Measurements from ENCODE around the gene AP1S3.
"Not testable (repeated sequence)": the region's sequence is repeated elsewhere in the genome, so short reads cannot be mapped to it uniquely, and the experiment has no call there.

The AP1S3 gene

DNA sequence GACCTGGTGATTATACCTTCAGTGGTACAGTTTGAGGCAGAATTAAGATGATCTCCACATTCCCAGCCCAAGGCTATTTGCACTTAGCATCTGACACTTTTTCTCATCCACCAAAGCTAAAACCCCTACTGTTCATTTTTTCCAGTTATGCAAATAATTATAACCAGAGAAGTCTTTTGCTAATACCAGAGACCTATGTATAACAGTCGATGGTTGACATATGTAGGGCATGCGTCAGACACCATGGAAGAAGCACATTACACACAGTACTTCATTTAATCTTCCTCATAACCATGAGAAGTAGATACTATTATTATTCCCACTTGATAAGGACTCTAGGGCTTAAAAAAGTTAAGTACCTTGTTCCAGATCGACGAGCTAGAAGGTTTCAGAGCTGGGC is 36.5 kb downstream of the AP1S3 start:
- no peak for DNase-seq (ENCODE audit: low read depth)

- peak; percentile 66 for DNase-seq (ENCODE audit: low read depth)
These were observed 39.3 kb downstream of the AP1S3 start for GRCh38 chr2:223797811-223798721.

DNA sequence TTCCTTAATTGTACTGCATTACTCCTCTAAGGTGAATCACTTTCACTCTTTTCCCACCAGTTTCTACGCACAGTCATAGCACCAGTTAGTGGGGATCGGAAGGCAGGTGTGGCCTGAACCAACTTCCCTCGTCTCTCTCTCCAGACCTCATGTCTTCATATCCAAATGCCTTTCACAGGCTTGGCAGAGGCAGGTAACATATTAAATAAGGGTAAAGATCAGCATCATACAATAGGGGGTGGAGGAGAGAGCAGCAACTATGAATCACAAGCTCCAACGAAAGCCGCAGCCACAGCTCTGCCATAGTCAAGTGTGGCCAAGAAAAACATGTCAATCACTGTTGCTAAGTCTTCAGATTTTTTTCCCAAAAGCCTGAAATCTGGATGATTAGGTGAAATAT is 40.3 kb downstream of the AP1S3 start:
- DNase-seq (ENCODE audit: low read depth), result peak; percentile 67

DNA sequence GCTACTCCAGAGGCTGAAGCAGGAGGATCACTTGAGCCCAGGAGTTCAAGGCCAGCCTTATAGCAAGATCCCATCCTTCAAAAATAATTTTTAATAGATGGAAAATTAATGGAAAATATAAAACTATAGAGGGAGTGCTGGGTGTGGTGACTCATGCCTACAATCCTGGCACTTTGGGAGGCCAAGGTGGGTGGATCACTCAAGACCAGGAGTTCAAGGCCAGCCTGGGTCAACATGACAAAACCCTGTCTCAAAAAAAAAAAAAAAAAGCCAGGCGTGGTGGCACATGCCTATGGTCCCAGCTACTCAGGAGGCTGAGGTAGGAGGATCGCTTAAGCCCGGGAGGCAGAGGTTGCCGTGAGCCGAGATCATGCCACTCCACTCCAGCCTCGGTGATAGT is 48.0 kb downstream of the AP1S3 start:
- no peak for DNase-seq (ENCODE audit: low read depth)

GRCh38 chr2:223788826-223789225 is 48.6 kb downstream of the AP1S3 start:
- no peak for DNase-seq (ENCODE audit: low read depth)

- not testable (repeated sequence) for DNase-seq (ENCODE audit: low read depth)
These were observed 49.3 kb downstream of the AP1S3 start for GRCh38 chr2:223788106-223788505.

GRCh38 chr2:223787358-223787757 is 50.0 kb downstream of the AP1S3 start:
- DNase-seq (ENCODE audit: low read depth), result no peak

- DNase-seq (ENCODE audit: low read depth), result no peak
These were observed 50.4 kb downstream of the AP1S3 start for GRCh38 chr2:223786943-223787342.

- DNase-seq (ENCODE audit: low read depth), result no peak
These were observed 51.1 kb downstream of the AP1S3 start for GRCh38 chr2:223786236-223786635.

GRCh38 chr2:223784221-223784772 is 53.1 kb downstream of the AP1S3 start:
- DNase-seq (ENCODE audit: low read depth), result no peak

- no peak for DNase-seq (ENCODE audit: low read depth)
These were observed 54.8 kb downstream of the AP1S3 start for GRCh38 chr2:223782629-223783028.

- no peak for DNase-seq (ENCODE audit: low read depth)
These were observed 55.8 kb downstream of the AP1S3 start for GRCh38 chr2:223781560-223781959.

DNA sequence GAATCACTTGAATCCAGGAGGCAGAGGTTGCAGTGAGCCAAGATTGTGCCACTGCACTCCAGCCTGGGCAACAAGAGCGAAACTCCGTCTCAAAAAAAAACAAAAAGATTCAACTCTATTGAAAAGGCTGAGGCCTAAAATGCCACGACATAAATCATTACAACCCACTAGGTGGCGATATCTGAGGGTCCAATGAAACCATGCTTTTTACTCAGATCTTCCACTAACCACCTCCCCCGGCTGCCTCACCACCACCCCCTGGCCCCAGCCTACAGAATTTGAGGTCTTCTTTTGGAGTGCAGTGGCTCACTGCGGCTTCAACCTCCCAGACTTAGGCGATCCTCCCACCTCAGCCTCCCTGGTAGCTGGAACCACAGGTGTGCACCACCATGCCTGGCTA is 57.5 kb downstream of the AP1S3 start:
- DNase-seq (ENCODE audit: low read depth), result peak; percentile 44

DNA sequence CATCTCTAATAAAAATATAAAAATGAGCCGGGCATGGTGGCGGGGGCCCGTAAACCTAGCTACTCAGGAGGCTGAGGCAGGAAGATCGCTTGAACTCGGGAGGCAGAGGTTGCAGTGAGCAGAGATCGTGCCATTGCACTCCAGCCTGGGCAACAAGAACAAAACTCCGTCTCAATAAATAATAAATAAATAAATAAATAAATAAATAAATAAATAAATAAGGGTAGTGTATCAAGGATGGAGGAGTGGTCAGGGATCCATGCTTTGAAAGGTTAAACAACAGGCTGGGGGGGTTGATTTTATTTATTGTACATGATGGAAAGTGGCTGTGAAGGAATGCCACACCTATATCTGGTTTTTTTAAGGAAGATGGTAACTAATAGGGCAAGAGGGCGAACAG is 63.2 kb downstream of the AP1S3 start:
- no peak for DNase-seq (ENCODE audit: low read depth)

- DNase-seq (ENCODE audit: low read depth), result peak; percentile 89
These were observed 65.0 kb downstream of the AP1S3 start for GRCh38 chr2:223772363-223772762.

- DNase-seq (ENCODE audit: low read depth), result no peak
These were observed 65.9 kb downstream of the AP1S3 start for GRCh38 chr2:223771475-223771874.

DNA sequence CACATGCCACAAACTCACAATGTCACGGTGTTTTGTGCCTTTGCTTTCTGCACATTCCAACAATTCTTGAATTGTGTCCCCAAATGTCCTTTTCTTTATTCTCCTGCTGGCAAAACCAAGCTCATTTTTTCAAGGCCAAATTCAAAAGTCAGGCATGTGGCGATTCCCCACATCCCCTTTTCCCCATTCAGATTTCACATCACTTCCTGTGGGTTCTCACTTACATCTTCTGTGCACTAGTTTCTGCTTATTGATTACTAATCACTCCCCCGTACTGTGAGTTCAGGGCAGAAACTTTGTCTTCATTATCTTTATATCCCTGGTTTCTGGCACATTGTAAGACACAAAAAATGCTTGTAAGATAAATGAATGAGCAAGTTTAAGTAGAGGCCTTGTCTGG is 69.2 kb downstream of the AP1S3 start:
- DNase-seq (ENCODE audit: low read depth), result no peak

DNA sequence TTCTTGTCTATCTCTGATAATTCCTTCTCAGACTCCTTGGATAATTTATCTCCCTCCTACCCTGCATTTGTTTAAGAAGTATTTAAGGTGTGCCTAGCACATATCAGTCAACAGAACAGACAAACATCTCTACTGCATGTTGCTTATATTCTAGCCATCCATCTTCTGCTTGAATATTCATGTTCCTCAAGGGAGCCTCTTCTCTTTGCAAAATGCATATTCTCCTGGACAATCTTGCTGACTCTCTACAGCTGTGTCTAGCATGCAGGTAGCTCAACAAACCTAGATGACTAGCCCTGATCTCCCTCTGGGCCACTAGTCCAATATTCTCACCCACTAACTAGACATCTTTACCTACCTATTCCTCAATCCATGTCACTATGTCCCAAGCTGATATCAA is 70.0 kb downstream of the AP1S3 start:
- no peak for DNase-seq (ENCODE audit: low read depth)

DNA sequence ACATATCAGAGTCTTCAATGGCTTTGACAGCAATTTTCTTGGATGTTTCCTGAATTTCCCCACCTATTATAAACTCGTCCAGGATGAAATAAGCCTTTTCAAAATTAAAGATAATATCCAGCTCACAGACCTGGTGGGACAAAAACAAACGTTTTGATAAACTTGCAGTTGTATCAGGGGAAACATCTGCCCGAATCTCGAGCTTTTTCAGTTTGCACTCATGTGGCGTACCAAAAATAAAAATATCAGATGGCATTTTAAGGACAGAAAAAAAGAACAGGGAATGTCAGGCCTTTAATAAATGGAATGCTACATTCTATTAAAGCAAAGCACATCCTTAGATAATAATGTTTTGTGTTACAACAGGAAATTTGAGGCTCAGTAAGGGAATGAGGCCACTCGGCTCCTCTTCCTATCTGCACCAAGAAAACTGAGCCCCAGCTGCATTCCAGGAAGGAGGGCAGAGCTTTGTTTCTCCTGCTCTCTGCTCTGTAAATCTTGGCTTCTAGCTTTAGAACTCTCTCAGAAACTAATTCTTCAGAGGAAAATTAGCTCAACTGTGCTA is 72.1 kb downstream of the AP1S3 start:
- no peak for DNase-seq (ENCODE audit: low read depth)

DNA sequence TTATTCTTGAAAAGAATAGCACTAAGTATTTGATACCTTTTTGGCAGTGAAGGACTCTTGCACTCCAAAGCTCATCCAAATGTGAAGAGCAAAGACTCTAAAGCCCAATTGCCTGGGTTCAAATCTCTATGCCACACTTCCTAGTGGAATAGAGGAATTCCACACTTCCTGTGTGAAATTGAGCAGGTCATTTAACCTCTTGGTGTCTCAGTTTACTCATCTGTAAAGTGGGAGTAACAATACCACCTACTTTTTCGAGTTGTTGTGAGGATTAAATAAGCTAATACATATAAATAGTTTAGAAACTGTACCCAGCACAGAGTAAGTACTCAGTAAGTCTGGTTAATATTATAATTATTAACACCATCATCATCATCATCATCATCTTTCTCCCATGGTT is 72.6 kb downstream of the AP1S3 start:
- no peak for DNase-seq (ENCODE audit: low read depth)

- DNase-seq (ENCODE audit: low read depth), result peak; percentile 79
These were observed 74.5 kb downstream of the AP1S3 start for GRCh38 chr2:223762853-223763252.

- not testable (repeated sequence) for DNase-seq (ENCODE audit: low read depth)
These were observed 75.6 kb downstream of the AP1S3 start for GRCh38 chr2:223761746-223762145.

- DNase-seq (ENCODE audit: low read depth), result peak; percentile 83
These were observed 76.4 kb downstream of the AP1S3 start for GRCh38 chr2:223760838-223761502.

Data from amniotic epithelial cell (primary cell).